GM18505 (cell line): ENCODE data around the gene TANC1.

Source experiments
- ATAC-seq: cut with Tn5 transposase; IDR thresholded peaks from one replicate; pipeline ENCODE4 v1.9.1; 2021; ENCODE audit not compliant: unreplicated experiment
- POLR2A ChIP-seq: IDR thresholded peaks from 4 replicates; pipeline ENCODE4 v1.6.1; 2011; ENCODE audit warnings: borderline replicate concordance; ENCODE audit not compliant: insufficient read depth, insufficient read length; ENCODE audit errors: extremely low read depth

Gene TANC1

GRCh38 chr2:159172403-159172802, 204.0 kb downstream of the TANC1 start:
- no peak for TF ChIP-seq POLR2A
- ATAC-seq = no peak

GRCh38 chr2:159174759-159175158, 206.3 kb downstream of the TANC1 start:
- ATAC-seq = no peak
- TF ChIP-seq POLR2A = no peak

- no peak for ATAC-seq
- TF ChIP-seq POLR2A = no peak
Observed at GRCh38 chr2:159175182-159175581, 206.7 kb downstream of the TANC1 start.

GRCh38 chr2:159175927-159176326, 207.5 kb downstream of the TANC1 start:
- TF ChIP-seq POLR2A = no peak
- ATAC-seq = no peak

GRCh38 chr2:159176555-159176954, 208.1 kb downstream of the TANC1 start:
- ATAC-seq = no peak
- TF ChIP-seq POLR2A = no peak

GRCh38 chr2:159177357-159177756, 208.9 kb downstream of the TANC1 start:
- no peak for ATAC-seq
- TF ChIP-seq POLR2A = no peak

- no peak for ATAC-seq
- no peak for TF ChIP-seq POLR2A
Observed at GRCh38 chr2:159177957-159178356, 209.5 kb downstream of the TANC1 start.

GRCh38 chr2:159179096-159179495, 210.7 kb downstream of the TANC1 start:
- no peak for ATAC-seq
- TF ChIP-seq POLR2A = no peak

GRCh38 chr2:159179696-159180095, 211.3 kb downstream of the TANC1 start:
- no peak for TF ChIP-seq POLR2A
- no peak for ATAC-seq

- TF ChIP-seq POLR2A = no peak
- ATAC-seq = no peak
Observed at GRCh38 chr2:159183346-159183745, 214.9 kb downstream of the TANC1 start.

GRCh38 chr2:159185401-159186130, 217.1 kb downstream of the TANC1 start:
- ATAC-seq = peak; percentile 74
- no peak for TF ChIP-seq POLR2A

GRCh38 chr2:159186462-159186861, 218.0 kb downstream of the TANC1 start:
- ATAC-seq = no peak

GRCh38 chr2:159187106-159187505, 218.7 kb downstream of the TANC1 start:
- TF ChIP-seq POLR2A = no peak
- ATAC-seq = no peak

More at GRCh38 chr2:159186462-159186861, 218.0 kb downstream of the TANC1 start:
- no peak for TF ChIP-seq POLR2A

GRCh38 chr2:159188449-159188848, 220.0 kb downstream of the TANC1 start:
- ATAC-seq = no peak
- TF ChIP-seq POLR2A = no peak

- no peak for TF ChIP-seq POLR2A
- no peak for ATAC-seq
Observed at GRCh38 chr2:159192371-159192918, 224.0 kb downstream of the TANC1 start.

- TF ChIP-seq POLR2A = no peak
- ATAC-seq = no peak
Observed at GRCh38 chr2:159193791-159194190, 225.4 kb downstream of the TANC1 start.

- no peak for TF ChIP-seq POLR2A
- no peak for ATAC-seq
Observed at GRCh38 chr2:159194241-159194640, 225.8 kb downstream of the TANC1 start.
